Measurements from ENCODE around the gene DLG2.

- TF ChIP-seq EP300 (IDR thresholded peaks at IDR 0.05) = no peak
- no peak for TF ChIP-seq POLR2AphosphoS5 (IDR thresholded peaks at IDR 0.05)
- TF ChIP-seq CTCF (IDR thresholded peaks at IDR 0.05) = no peak
Observed at GRCh38 chr11:85481862-85482261, 145.3 kb downstream of the DLG2 start.

Measured in suprapubic skin (tissue), 4 donors.